CD14-positive monocyte (primary cell): ENCODE data around the gene KCTD18. TPM values are rescaled to one million over a fixed set of nuclear protein-coding genes. Genes with fewer than 3 reads are reported as not detected.

Experiments
- DNase-seq, 3 donors: peaks; one replicate each; pipeline ENCODE4 v3.0.0-alpha.2; 2011 to 2022
- H2AFZ ChIP-seq: 2 replicates; pipeline ENCODE4 v1.6.0; 2012; ENCODE audit warnings: mild to moderate bottlenecking, low read depth, low read length, inconsistent platforms; ENCODE audit not compliant: insufficient read depth, poor library complexity, severe bottlenecking
- H3K27ac ChIP-seq, 2 donors: 1 replicate in 1 of 2; 2 replicates in 1 of 2; pipeline ENCODE4 v1.5.1; 2012 to 2013; ENCODE audit warnings: low read length in 2 of 2, control low read depth in 1 of 2, inconsistent platforms in 1 of 2, low read depth in 1 of 2, mild to moderate bottlenecking in 1 of 2
- H3K27me3 ChIP-seq, 2 donors: one replicate each; pipeline versions ENCODE4 v1.6.0 to v1.6.1; 2011 to 2013; ENCODE audit warnings: low read length in 2 of 2; ENCODE audit not compliant: control insufficient read depth in 2 of 2, insufficient read depth in 2 of 2
- H3K36me3 ChIP-seq, 2 donors: replicated peaks in 1 of 2; 1 replicate in 1 of 2; 2 replicates in 1 of 2; pipeline versions ENCODE4 v1.5.1 to v1.6.1; 2012 to 2013; ENCODE audit warnings: low read length in 2 of 2, control low read depth in 1 of 2, inconsistent platforms in 1 of 2, mild to moderate bottlenecking in 1 of 2; ENCODE audit not compliant: insufficient read depth in 2 of 2, control insufficient read depth in 1 of 2
- H3K4me1 ChIP-seq, 2 donors: 1 replicate in 1 of 2; 2 replicates in 1 of 2; pipeline versions ENCODE4 v1.5.1 to v1.6.1; 2012 to 2013; ENCODE audit warnings: low read length in 2 of 2, control low read depth in 1 of 2, inconsistent platforms in 1 of 2, mild to moderate bottlenecking in 1 of 2, moderate library complexity in 1 of 2; ENCODE audit not compliant: insufficient read depth in 2 of 2, control insufficient read depth in 1 of 2
- H3K4me2 ChIP-seq: replicated peaks from 2 replicates; pipeline ENCODE3; 2012; ENCODE audit warnings: low read length, moderate library complexity, mild to moderate bottlenecking; ENCODE audit not compliant: poor library complexity, severe bottlenecking; ENCODE audit errors: extremely low read depth
- H3K4me3 ChIP-seq, 3 experiments: fragments of 200-600 bp in 1 of 3; sonication (generic) in 1 of 3; replicated peaks in 1 of 3; 1 replicate in 2 of 3; 2 replicates in 1 of 3; pipeline ENCODE4 v1.5.1; 2011 to 2013; ENCODE audit warnings: low read length in 3 of 3, mild to moderate bottlenecking in 3 of 3, control low read depth in 2 of 3, low read depth in 2 of 3, inconsistent platforms in 1 of 3, moderate library complexity in 1 of 3
- H3K79me2 ChIP-seq: 2 replicates; pipeline ENCODE4 v1.6.0; 2012; ENCODE audit warnings: mild to moderate bottlenecking, control low read depth, inconsistent platforms, low read length, moderate library complexity; ENCODE audit not compliant: insufficient read depth
- H3K9ac ChIP-seq: 2 replicates; pipeline ENCODE4 v1.6.0; 2017; ENCODE audit warnings: low read length, mild to moderate bottlenecking; ENCODE audit not compliant: insufficient read depth, poor library complexity, severe bottlenecking
- H3K9me3 ChIP-seq, 2 donors: replicated peaks in 1 of 2; 1 replicate in 1 of 2; 2 replicates in 1 of 2; pipeline versions ENCODE4 v1.5.1 to v1.6.1; 2012 to 2013; ENCODE audit warnings: low read length in 2 of 2, control low read depth in 1 of 2; ENCODE audit not compliant: control insufficient read depth in 1 of 2, insufficient read depth in 1 of 2
- H4K20me1 ChIP-seq: 2 replicates; pipeline ENCODE4 v1.6.0; 2012; ENCODE audit warnings: mild to moderate bottlenecking, low read length, control low read depth, moderate library complexity; ENCODE audit not compliant: insufficient read depth
- H3K27ac Mint-ChIP-seq, 7 donors: one replicate each; pipeline ENCODE4 v1.8.0; 2020; ENCODE audit warnings: mild to moderate bottlenecking in 7 of 7, mixed read lengths in 7 of 7, moderate library complexity in 6 of 7, inconsistent platforms in 2 of 7
- H3K27me3 Mint-ChIP-seq, 3 donors: one replicate each; pipeline ENCODE4 v1.8.0; 2021 to 2022; ENCODE audit warnings: low read depth in 3 of 3, mild to moderate bottlenecking in 3 of 3, mixed read lengths in 3 of 3, moderate library complexity in 3 of 3, inconsistent platforms in 1 of 3
- H3K36me3 Mint-ChIP-seq, 2 donors: one replicate each; pipeline ENCODE4 v1.8.0; 2020; ENCODE audit warnings: mixed read lengths in 2 of 2, inconsistent platforms in 1 of 2, mild to moderate bottlenecking in 1 of 2
- H3K4me1 Mint-ChIP-seq: one replicate; pipeline ENCODE4 v1.8.0; 2020; ENCODE audit warnings: mild to moderate bottlenecking, mixed read lengths
- H3K4me3 Mint-ChIP-seq, 2 donors: one replicate each; pipeline ENCODE4 v1.8.0; 2020; ENCODE audit warnings: mild to moderate bottlenecking in 2 of 2, mixed read lengths in 2 of 2, moderate library complexity in 1 of 2
- H3K9me3 Mint-ChIP-seq, 7 donors: one replicate each; pipeline ENCODE4 v1.8.0; 2020 to 2022; ENCODE audit warnings: mixed read lengths in 7 of 7, mild to moderate bottlenecking in 6 of 7, moderate library complexity in 6 of 7, inconsistent platforms in 2 of 7
- whole genome bisulfite sequencing: methylation state at CpG from one replicate; pipeline ENCODE4 v1.1.5; 2013; ENCODE audit warnings: missing lambda C conversion rate; ENCODE audit not compliant: insufficient coverage; 5-methylcytosine and 5-hydroxymethylcytosine counted together
- intact Hi-C, 2 donors: fragments of 100-400 bp; cut with micrococcal nuclease; formaldehyde crosslinking; loops; one replicate each; pipeline versions ENCODE4 v1.15.0 to v1.15.1; 2023
- polyA plus RNA-seq, 3 donors: library from polyadenylated mRNA; depleted of rRNA in 1 of 3; unstranded in 2 of 3; stranded (reverse) in 1 of 3; fragments of 300-500 nt in 2 of 3; fragments of >200 nt in 1 of 3; fragmentation: Illumina TruSeq in 2 of 3; gene quantifications; 1 replicate in 2 of 3; 2 replicates in 1 of 3; pipeline ENCODE4 v1.2.3, GENCODE V29; 2012 to 2021
- TF ChIP-seq, protein P1 (sequence below): fragments of 200-600 bp; IDR thresholded peaks from one replicate; pipeline ENCODE4 v1.8.0; 2022; ENCODE audit warnings: antibody characterized with exemption, mild to moderate bottlenecking

The KCTD18 gene
- polyA plus RNA-seq, 3 donors: 9.7 to 14.6 (median 11.8) TPM

GRCh38 chr2:200448455-200448854 is 61.4 kb downstream of the KCTD18 start:
- no peak overlapping the region for H3K9ac ChIP-seq
- no peak overlapping the region for H3K4me3 ChIP-seq
- H3K9me3 ChIP-seq: no peaks in the 10 kb centered on the region
- peaks cover 0 to 3% of the 10 kb centered on the region in 2 donors for H3K36me3 Mint-ChIP-seq
- H3K4me1 ChIP-seq: peaks cover 17 to 27% of the 10 kb centered on the region in 2 donors
- H3K36me3 ChIP-seq: no peaks in the 10 kb centered on the region
- no peak overlapping the region for H3K27ac ChIP-seq
- H3K27me3 Mint-ChIP-seq: no peaks in the 10 kb centered on the region
- intact Hi-C loops: no loop called here
- H2AFZ ChIP-seq: no peak overlapping the region
- no peak overlapping the region for H3K27ac Mint-ChIP-seq
- H3K4me2 ChIP-seq: no peak overlapping the region
- peaks cover 25% of the 10 kb centered on the region for H3K4me1 Mint-ChIP-seq
- H3K79me2 ChIP-seq: no peaks in the 10 kb centered on the region
- H4K20me1 ChIP-seq: no peaks in the 10 kb centered on the region
- H3K4me3 Mint-ChIP-seq: no peak overlapping the region
- peaks cover 0 to 3% (median 0%) of the 10 kb centered on the region in 7 donors for H3K9me3 Mint-ChIP-seq
- no peaks in the 10 kb centered on the region for H3K27me3 ChIP-seq
- TF ChIP-seq, protein P1, sequence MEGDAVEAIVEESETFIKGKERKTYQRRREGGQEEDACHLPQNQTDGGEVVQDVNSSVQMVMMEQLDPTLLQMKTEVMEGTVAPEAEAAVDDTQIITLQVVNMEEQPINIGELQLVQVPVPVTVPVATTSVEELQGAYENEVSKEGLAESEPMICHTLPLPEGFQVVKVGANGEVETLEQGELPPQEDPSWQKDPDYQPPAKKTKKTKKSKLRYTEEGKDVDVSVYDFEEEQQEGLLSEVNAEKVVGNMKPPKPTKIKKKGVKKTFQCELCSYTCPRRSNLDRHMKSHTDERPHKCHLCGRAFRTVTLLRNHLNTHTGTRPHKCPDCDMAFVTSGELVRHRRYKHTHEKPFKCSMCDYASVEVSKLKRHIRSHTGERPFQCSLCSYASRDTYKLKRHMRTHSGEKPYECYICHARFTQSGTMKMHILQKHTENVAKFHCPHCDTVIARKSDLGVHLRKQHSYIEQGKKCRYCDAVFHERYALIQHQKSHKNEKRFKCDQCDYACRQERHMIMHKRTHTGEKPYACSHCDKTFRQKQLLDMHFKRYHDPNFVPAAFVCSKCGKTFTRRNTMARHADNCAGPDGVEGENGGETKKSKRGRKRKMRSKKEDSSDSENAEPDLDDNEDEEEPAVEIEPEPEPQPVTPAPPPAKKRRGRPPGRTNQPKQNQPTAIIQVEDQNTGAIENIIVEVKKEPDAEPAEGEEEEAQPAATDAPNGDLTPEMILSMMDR: no peak
- DNase-seq: no peak

DNA sequence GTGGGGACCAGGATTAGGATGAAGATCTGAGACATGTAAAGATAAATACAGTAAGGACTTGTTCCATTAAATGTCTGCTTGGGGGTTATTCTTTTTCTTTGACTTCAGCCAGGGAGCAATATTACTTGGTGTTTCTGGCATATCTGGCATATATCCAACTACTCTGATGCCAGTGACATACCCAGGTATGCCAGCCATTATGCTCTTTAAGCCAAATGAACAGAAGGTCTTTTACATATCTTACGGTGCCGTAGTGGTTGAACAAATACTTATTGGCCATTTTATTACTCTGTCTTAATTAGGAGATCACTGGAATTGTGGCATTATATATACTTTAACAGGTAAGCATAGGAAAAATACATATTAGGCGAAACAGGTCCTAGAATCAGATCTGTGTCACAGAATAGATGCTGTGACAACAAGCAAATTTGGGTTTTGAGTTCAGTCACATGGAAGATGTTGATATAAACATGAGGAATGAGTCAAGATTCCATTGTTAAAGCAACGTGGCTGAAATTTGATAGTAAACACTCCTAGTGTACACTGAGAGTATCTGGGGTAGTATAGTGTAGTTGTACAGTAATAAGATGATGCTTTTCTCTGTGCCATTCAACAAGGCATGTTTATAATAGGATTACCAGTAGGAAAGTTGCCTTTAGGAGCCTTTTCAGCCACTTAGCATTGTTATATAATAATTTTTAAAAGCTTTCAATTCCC is 62.6 kb downstream of the KCTD18 start:
- Histone ChIP-seq H3K27me3 (no peaks in the 10 kb centered on the region), H3K9ac (no peak overlapping the region), H3K9me3 (no peaks in the 10 kb centered on the region), H2AFZ (no peak overlapping the region), H3K27ac (no peak overlapping the region), H3K4me2 (no peak overlapping the region), H3K4me1 (peaks cover 17 to 20% of the 10 kb centered on the region in 2 donors), H4K20me1 (no peaks in the 10 kb centered on the region), H3K79me2 (no peaks in the 10 kb centered on the region), H3K36me3 (no peaks in the 10 kb centered on the region), H3K4me3 (no peak overlapping the region)
- H3K27ac Mint-ChIP-seq: no peak overlapping the region
- TF ChIP-seq, protein P1: no peak
- intact Hi-C loops: no loop called here
- H3K36me3 Mint-ChIP-seq: peaks cover 0 to 3% of the 10 kb centered on the region in 2 donors
- H3K9me3 Mint-ChIP-seq: peaks cover 0 to 3% (median 0%) of the 10 kb centered on the region in 7 donors
- H3K27me3 Mint-ChIP-seq: no peaks in the 10 kb centered on the region
- peaks cover 16% of the 10 kb centered on the region for H3K4me1 Mint-ChIP-seq
- 100% methylated on average over 1 of the region's 4 CpGs for WGBS
- H3K4me3 Mint-ChIP-seq: no peak overlapping the region
- no peak for DNase-seq
